Measurements from ENCODE around the gene TDRD7. TPM values are rescaled to one million over a fixed set of nuclear protein-coding genes. Genes with fewer than 3 reads are reported as not detected.

TDRD7 gene
- total RNA-seq, 1 experiment from 2014 or later: 2.8 TPM

- ChIA-PET CTCF (interaction anchor here (2.0 kb wide), 1 partner anchor 91 kb away, joined by 9 read pairs; no protein-coding TSS in a partner anchor), POLR2A (no interaction called here)
- DNase-seq (ENCODE audit: low spot score) (no peak), ATAC-seq (no peak)
- Mint-ChIP-seq H3K9me3 (no peaks in the 10 kb centered on the region), H3K27me3 (ENCODE audit: low read depth) (no peaks in the 10 kb centered on the region), H3K4me3 (no peak overlapping the region), H3K36me3 (no peaks in the 10 kb centered on the region), H3K27ac (no peak overlapping the region), H3K4me1 (peaks cover 16% of the 10 kb centered on the region)
- TF ChIP-seq KAT7 (CRISPR knock-in tag; IDR thresholded peaks at IDR 0.05; ENCODE audit: borderline replicate concordance) (no peak), IRF1 (CRISPR knock-in tag; IDR thresholded peaks at IDR 0.05) (no peak), ATF3 (CRISPR knock-in tag; conservative IDR thresholded peaks at IDR 0.05) (no peak), ZNF512 (CRISPR knock-in tag; IDR thresholded peaks at IDR 0.05; ENCODE audit: borderline replicate concordance) (no peak), IRF2 (CRISPR knock-in tag; IDR thresholded peaks at IDR 0.05; ENCODE audit: borderline replicate concordance, low read depth) (no peak)
Observed at GRCh38 chr9:97507428-97507984, 95.6 kb downstream of the TDRD7 start.

- H3K27me3 Mint-ChIP-seq (ENCODE audit: low read depth): no peaks in the 10 kb centered on the region
- ATAC-seq: no peak
- TF ChIP-seq RORB (CRISPR knock-in tag; IDR thresholded peaks at IDR 0.05) (no peak), NFE2L1 (CRISPR knock-in tag; IDR thresholded peaks at IDR 0.05) (no peak)
- no peaks in the 10 kb centered on the region for H3K9me3 Mint-ChIP-seq
- no peak overlapping the region for H3K27ac Mint-ChIP-seq
- H3K36me3 Mint-ChIP-seq: no peaks in the 10 kb centered on the region
- DNase-seq (ENCODE audit: low spot score): no peak
- POLR2A ChIA-PET: no interaction called here
- CTCF ChIA-PET: interaction anchor here (1.4 kb wide), 1 partner anchor 90 kb away, joined by 4 read pairs; no protein-coding TSS in a partner anchor
- no peak overlapping the region for H3K4me3 Mint-ChIP-seq
- peaks cover 9% of the 10 kb centered on the region for H3K4me1 Mint-ChIP-seq
Observed at GRCh38 chr9:97508852-97509251, 97.0 kb downstream of the TDRD7 start.

- no peak for DNase-seq (ENCODE audit: low spot score)
- TF ChIP-seq HMGXB4 (CRISPR knock-in tag; IDR thresholded peaks at IDR 0.05) (no peak), EMX1 (CRISPR knock-in tag; IDR thresholded peaks at IDR 0.05) (no peak), ZNF138 (CRISPR knock-in tag; conservative IDR thresholded peaks at IDR 0.05) (no peak), ZNF121 (CRISPR knock-in tag; IDR thresholded peaks at IDR 0.05) (no peak), MYBL2 (CRISPR knock-in tag; IDR thresholded peaks at IDR 0.05) (no peak), CBFB (CRISPR knock-in tag; IDR thresholded peaks at IDR 0.05; ENCODE audit: low read depth) (no peak), USF2 (CRISPR knock-in tag; IDR thresholded peaks at IDR 0.05) (no peak), OVOL2 (CRISPR knock-in tag; IDR thresholded peaks at IDR 0.05; ENCODE audit: borderline replicate concordance) (no peak), GTF2I (CRISPR knock-in tag; conservative IDR thresholded peaks at IDR 0.05) (no peak), E2F1 (CRISPR knock-in tag; IDR thresholded peaks at IDR 0.05) (no peak), ARID4B (CRISPR knock-in tag; IDR thresholded peaks at IDR 0.05; ENCODE audit: borderline replicate concordance) (no peak), ZNF416 (CRISPR knock-in tag; IDR thresholded peaks at IDR 0.05) (no peak)
- CTCF ChIA-PET: interaction anchor here (0.7 to 1.2 kb wide), 4 partner anchors 9 to 88 kb away, joined by 3 to 5 read pairs (median 3); no protein-coding TSS in a partner anchor
- no peak overlapping the region for H3K27ac Mint-ChIP-seq
- H3K9me3 Mint-ChIP-seq: no peaks in the 10 kb centered on the region
- H3K36me3 Mint-ChIP-seq: no peaks in the 10 kb centered on the region
- no peaks in the 10 kb centered on the region for H3K27me3 Mint-ChIP-seq (ENCODE audit: low read depth)
- POLR2A ChIA-PET: interaction anchor here (0.6 kb wide), 1 partner anchor 1945 kb away, joined by 3 read pairs; no protein-coding TSS in a partner anchor
- peaks cover under 1% of the 10 kb centered on the region; the same call in 1 of the 2 replicates for H3K4me1 Mint-ChIP-seq
- no peak overlapping the region for H3K4me3 Mint-ChIP-seq
- ATAC-seq: no peak
Observed at GRCh38 chr9:97510797-97511654, 99.1 kb downstream of the TDRD7 start.

Measured in WTC11 (cell line).